AG09309 (cell line): ENCODE results near the gene LAPTM4A.

Source experiments
- DNase-seq: peaks from one replicate; pipeline ENCODE4 v3.0.0-alpha.2; 2010; ENCODE audit warnings: low read depth
- H3K4me3 ChIP-seq: 2 replicates; pipeline ENCODE4 v1.5.1; 2011; ENCODE audit warnings: mild to moderate bottlenecking, low read depth, low read length, moderate library complexity; ENCODE audit not compliant: control insufficient read depth
- TF ChIP-seq, protein P1 (sequence below): IDR thresholded peaks from 2 replicates; pipeline ENCODE4 v1.5.1; 2011; ENCODE audit warnings: mild to moderate bottlenecking, low read depth, low read length, inconsistent platforms; ENCODE audit not compliant: insufficient read depth, control insufficient read depth; ENCODE audit errors: missing control alignments

LAPTM4A gene

GRCh38 chr2:20051532-20052228 lies at the start of gene LAPTM4A:
TSS of gene LAPTM4A (minus strand) at chr2:20051628. CDS start at chr2:20051520, 108 bp downstream.
- TF ChIP-seq, protein P1, sequence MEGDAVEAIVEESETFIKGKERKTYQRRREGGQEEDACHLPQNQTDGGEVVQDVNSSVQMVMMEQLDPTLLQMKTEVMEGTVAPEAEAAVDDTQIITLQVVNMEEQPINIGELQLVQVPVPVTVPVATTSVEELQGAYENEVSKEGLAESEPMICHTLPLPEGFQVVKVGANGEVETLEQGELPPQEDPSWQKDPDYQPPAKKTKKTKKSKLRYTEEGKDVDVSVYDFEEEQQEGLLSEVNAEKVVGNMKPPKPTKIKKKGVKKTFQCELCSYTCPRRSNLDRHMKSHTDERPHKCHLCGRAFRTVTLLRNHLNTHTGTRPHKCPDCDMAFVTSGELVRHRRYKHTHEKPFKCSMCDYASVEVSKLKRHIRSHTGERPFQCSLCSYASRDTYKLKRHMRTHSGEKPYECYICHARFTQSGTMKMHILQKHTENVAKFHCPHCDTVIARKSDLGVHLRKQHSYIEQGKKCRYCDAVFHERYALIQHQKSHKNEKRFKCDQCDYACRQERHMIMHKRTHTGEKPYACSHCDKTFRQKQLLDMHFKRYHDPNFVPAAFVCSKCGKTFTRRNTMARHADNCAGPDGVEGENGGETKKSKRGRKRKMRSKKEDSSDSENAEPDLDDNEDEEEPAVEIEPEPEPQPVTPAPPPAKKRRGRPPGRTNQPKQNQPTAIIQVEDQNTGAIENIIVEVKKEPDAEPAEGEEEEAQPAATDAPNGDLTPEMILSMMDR: no peak
- peak within 1 kb of the TSS; percentile 99 for H3K4me3 ChIP-seq
- DNase-seq: peak; percentile 100

- no peak for DNase-seq
- TF ChIP-seq, protein P1: no peak
- H3K4me3 ChIP-seq: no peak overlapping the region
Observed at GRCh38 chr2:20100711-20101110, 49.3 kb upstream of the LAPTM4A start.

DNA sequence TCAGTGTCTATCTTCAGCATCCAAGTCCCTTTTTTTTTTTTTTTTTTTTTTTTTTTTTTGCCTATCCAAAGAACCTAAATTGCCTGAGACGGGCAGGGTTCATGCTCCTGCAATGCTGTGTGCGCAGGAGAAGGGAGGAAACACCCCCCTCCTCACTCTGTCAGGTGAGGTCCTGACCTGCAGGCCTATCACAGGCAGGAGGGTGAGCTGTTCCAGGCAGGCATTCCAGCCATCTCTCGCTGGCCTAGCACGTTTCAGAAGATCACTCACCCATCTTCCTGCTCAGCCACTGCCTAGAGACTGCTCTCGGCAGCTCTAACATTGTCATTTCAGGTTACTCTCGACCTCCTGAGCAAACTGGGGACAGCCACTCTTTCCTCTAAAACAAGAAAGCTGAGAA lies 48.4 kb upstream of the LAPTM4A start:
- no peak for DNase-seq
- H3K4me3 ChIP-seq: no peak overlapping the region
- TF ChIP-seq, protein P1: no peak

- peak; percentile 65 for DNase-seq
- H3K4me3 ChIP-seq: no peak overlapping the region
- TF ChIP-seq, protein P1: peak; percentile 95
Observed at GRCh38 chr2:20097889-20098714, 46.7 kb upstream of the LAPTM4A start.

DNA sequence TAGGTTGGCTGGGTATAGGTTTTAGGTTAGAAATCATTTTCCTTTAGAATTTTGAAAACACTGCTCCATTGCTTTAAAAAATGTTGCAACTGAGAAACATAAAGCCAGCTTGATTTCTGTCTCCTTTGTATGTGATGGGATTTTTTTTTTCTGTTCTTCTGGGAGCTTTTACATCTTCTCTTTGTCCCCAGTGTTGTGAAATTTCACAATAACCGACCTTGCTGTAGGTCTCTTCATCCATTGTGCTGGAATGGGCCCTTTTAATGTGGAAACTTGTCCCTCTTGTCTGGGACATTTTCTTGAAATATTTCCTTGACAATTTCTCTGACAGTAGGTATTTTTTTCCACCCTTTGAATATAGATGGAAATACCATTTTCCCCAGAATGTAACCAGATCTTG lies 44.0 kb upstream of the LAPTM4A start:
- no peak for DNase-seq
- H3K4me3 ChIP-seq: no peak overlapping the region
- TF ChIP-seq, protein P1: no peak

GRCh38 chr2:20094955-20095354 lies 43.5 kb upstream of the LAPTM4A start:
- DNase-seq: no peak
- no peak overlapping the region for H3K4me3 ChIP-seq
- TF ChIP-seq, protein P1: no peak
